Endothelial cell of umbilical vein (primary cell): Measurements from ENCODE around the gene XPA. TPM values are rescaled to one million over a fixed set of nuclear protein-coding genes. Genes with fewer than 3 reads are reported as not detected.

Experiments used
- BruUV-seq: library from RNA; stranded (reverse); fragments of 400-500 nt; replicated peaks from 2 replicates; lab custom pipeline; 2021; lab: Mats Ljungman, UMichigan
- CTCF ChIA-PET: fragments of 300-600, 350-600 bp; sonication (Branson Sonifier 250); formaldehyde crosslinking; loops from one replicate; lab custom pipeline; 2021; ENCODE audit warnings: antibody characterized with exemption, inconsistent platforms; lab: Charles Lee
- POLR2A ChIA-PET: fragments of 300-600, 350-600 bp; sonication (Branson Sonifier 250); formaldehyde crosslinking; loops from one replicate; lab custom pipeline; 2021; ENCODE audit warnings: antibody characterized with exemption, inconsistent platforms; lab: Charles Lee
- DNase-seq: peaks from one replicate; pipeline ENCODE4 v3.0.0-alpha.2; 2011; ENCODE audit warnings: low read depth, low spot score
- FAIRE-seq: peaks from 2 replicates; lab custom pipeline; 2011; peaks lifted over from hg19 to GRCh38; lab: Jason Lieb, UNC
- H2AFZ ChIP-seq: 2 replicates; pipeline ENCODE4 v1.6.0; 2012; ENCODE audit warnings: low read depth, low read length, control low read depth, inconsistent platforms
- H3K27ac ChIP-seq: 2 replicates; pipeline ENCODE4 v1.5.1; 2011; ENCODE audit warnings: low read depth, mild to moderate bottlenecking, control low read depth, low read length, moderate library complexity; ENCODE audit not compliant: insufficient read depth
- H3K27me3 ChIP-seq, 2 experiments: 2 replicates each; pipeline versions ENCODE4 v1.6.0 to v1.6.1; 2011; ENCODE audit warnings: low read length in 2 of 2, mixed read lengths in 1 of 2; ENCODE audit not compliant: control insufficient read depth in 2 of 2, insufficient read depth in 2 of 2
- H3K36me3 ChIP-seq, 2 experiments: 2 replicates in 1 of 2; 3 replicates in 1 of 2; pipeline ENCODE4 v1.5.1; 2011; ENCODE audit warnings: low read length in 2 of 2, mild to moderate bottlenecking in 1 of 2, moderate library complexity in 1 of 2; ENCODE audit not compliant: control insufficient read depth in 2 of 2, insufficient read depth in 2 of 2; ENCODE audit errors: extremely low read depth in 1 of 2
- H3K4me1 ChIP-seq: 3 replicates; pipeline ENCODE4 v1.5.1; 2011; ENCODE audit warnings: mild to moderate bottlenecking, low read length; ENCODE audit not compliant: control insufficient read depth, insufficient read depth; ENCODE audit errors: extremely low read depth
- H3K4me2 ChIP-seq: 2 replicates; pipeline ENCODE4 v1.6.1; 2011; ENCODE audit warnings: low read length, control low read depth, mixed read lengths; ENCODE audit not compliant: insufficient read depth
- H3K4me3 ChIP-seq, 3 experiments: fragments of 200-600 bp in 1 of 3; sonication (generic), shearing (Covaris generic) in 1 of 3; replicated peaks in 1 of 3; 2 replicates each; pipeline ENCODE4 v1.5.1; 2011 to 2016; ENCODE audit warnings: control low read depth in 3 of 3, low read length in 3 of 3, mild to moderate bottlenecking in 2 of 3, inconsistent platforms in 1 of 3, low read depth in 1 of 3, moderate library complexity in 1 of 3; ENCODE audit not compliant: insufficient read depth in 1 of 3
- H3K79me2 ChIP-seq: 2 replicates; pipeline ENCODE4 v1.6.0; 2012; ENCODE audit warnings: low read length, inconsistent platforms; ENCODE audit not compliant: control insufficient read depth, insufficient read depth
- H3K9ac ChIP-seq: replicated peaks from 2 replicates; pipeline ENCODE3; 2011; ENCODE audit warnings: low read length, control low read depth; ENCODE audit not compliant: insufficient read depth; ENCODE audit errors: extremely low read depth
- H3K9me1 ChIP-seq: replicated peaks from 3 replicates; pipeline ENCODE4 v1.6.0; 2011; ENCODE audit warnings: mild to moderate bottlenecking, low read length; ENCODE audit not compliant: control insufficient read depth, insufficient read depth; ENCODE audit errors: extremely low read depth
- H3K9me3 ChIP-seq: replicated peaks from 2 replicates; pipeline ENCODE4 v1.5.1; 2012; ENCODE audit warnings: low read length, inconsistent platforms; ENCODE audit not compliant: control insufficient read depth, insufficient read depth
- H4K20me1 ChIP-seq: replicated peaks from 2 replicates; pipeline ENCODE3; 2011; ENCODE audit warnings: mild to moderate bottlenecking, low read length; ENCODE audit not compliant: control insufficient read depth, insufficient read depth; ENCODE audit errors: extremely low read depth
- EZH2 ChIP-seq: IDR thresholded peaks from 2 replicates; pipeline ENCODE4 v1.6.1; 2012; ENCODE audit warnings: borderline replicate concordance, low read depth, mild to moderate bottlenecking, moderate library complexity, low read length, inconsistent platforms; ENCODE audit not compliant: severe bottlenecking
- FOS ChIP-seq: IDR thresholded peaks from 2 replicates; pipeline ENCODE4 v1.6.1; 2011; ENCODE audit warnings: mild to moderate bottlenecking, low read length, moderate library complexity, borderline replicate concordance; ENCODE audit not compliant: insufficient read depth
- GATA2 ChIP-seq: IDR thresholded peaks from 2 replicates; pipeline ENCODE4 v1.7.0; 2011; ENCODE audit warnings: low read depth, mild to moderate bottlenecking, moderate library complexity, mixed read lengths, low read length; ENCODE audit not compliant: insufficient read length, insufficient read depth
- JUN ChIP-seq: IDR thresholded peaks from 2 replicates; pipeline ENCODE4 v1.6.1; 2011; ENCODE audit warnings: borderline replicate concordance, low read depth; ENCODE audit not compliant: insufficient read length, insufficient read depth
- MAX ChIP-seq: IDR thresholded peaks from 2 replicates; pipeline ENCODE4 v1.6.1; 2011; ENCODE audit not compliant: insufficient read depth, insufficient read length
- POLR2A ChIP-seq: IDR thresholded peaks from 2 replicates; pipeline ENCODE4 v1.6.1; 2012; ENCODE audit warnings: low read depth, mild to moderate bottlenecking, control low read depth, low read length
- POLR2AphosphoS5 ChIP-seq: IDR thresholded peaks from 2 replicates; pipeline ENCODE4 v1.6.1; 2012; ENCODE audit warnings: low read depth, mild to moderate bottlenecking, control low read depth, low read length, moderate library complexity; ENCODE audit not compliant: insufficient read depth
- dilution Hi-C: fragments of 300-500 bp; cut with MboI; formaldehyde crosslinking; loops from one replicate; pipeline ENCODE4 v1.15.0; 2019; ENCODE audit warnings: low sequenced_read_pairs; ENCODE audit not compliant: extremely low pct_ligation_motif_present
- intact Hi-C: fragments of 100-400 bp; cut with micrococcal nuclease; formaldehyde crosslinking; loops from one replicate; pipeline ENCODE4 v1.10.0; 2022
- polyA plus RNA-seq, 4 experiments: library from polyadenylated mRNA; depleted of rRNA in 3 of 4; stranded (reverse) in 3 of 4; unstranded in 1 of 4; fragments of >200 nt; gene quantifications; 2 replicates each; pipeline versions ENCODE4 v1.2.1 to v1.2.3, GENCODE V29; 2011 to 2012; ENCODE audit warnings: missing spikeins in 1 of 4
- total RNA-seq: library from RNA; stranded (reverse); gene quantifications from 2 replicates; pipeline ENCODE4 v1.2.3, GENCODE V29; 2021

Gene XPA
- total and polyA plus RNA-seq, 2 donors (not counting 3 experiments of a cell fraction or from before 2014, with no cell fraction given): 3.6 to 21.1 TPM

GRCh38 chr9:97706246-97706645 is 9.1 kb upstream of the XPA start:
- Histone ChIP-seq H3K36me3 (no peaks in the 10 kb centered on the region), H3K9me3 (no peaks in the 10 kb centered on the region), H3K79me2 (no peaks in the 10 kb centered on the region), H3K27ac (no peak overlapping the region), H3K4me1 (peaks cover 16% of the 10 kb centered on the region), H3K4me2 (no peak overlapping the region), H3K9ac (no peak overlapping the region), H3K4me3 (no peak overlapping the region), H3K9me1 (no peaks in the 10 kb centered on the region), H3K27me3 (peaks cover 2 to 7% of the 10 kb centered on the region in 2 experiments), H2AFZ (no peak overlapping the region), H4K20me1 (no peaks in the 10 kb centered on the region)
- ChIA-PET CTCF (interaction anchor here (1.8 to 2.2 kb wide), 3 partner anchors 184 to 196 kb away, joined by 6 to 8 read pairs (median 8); no protein-coding TSS in a partner anchor), POLR2A (no interaction called here)
- DNase-seq: no peak
- TF ChIP-seq MAX (no peak), FOS (no peak), GATA2 (no peak), EZH2 (no peak), JUN (no peak)
- intact Hi-C loops (no loop called here), dilution Hi-C loops (no loop called here)
- no TSS peak for BruUV-seq
- FAIRE-seq: no peak

- dilution Hi-C loops (no loop called here), intact Hi-C loops (no loop called here)
- BruUV-seq: no TSS peak
- ChIA-PET POLR2A (no interaction called here), CTCF (interaction anchor here (0.8 to 2.2 kb wide), 4 partner anchors 185 to 197 kb away, joined by 3 to 8 read pairs (median 7); no protein-coding TSS in a partner anchor)
- Histone ChIP-seq H4K20me1 (no peaks in the 10 kb centered on the region), H3K9ac (no peak overlapping the region), H2AFZ (no peak overlapping the region), H3K36me3 (no peaks in the 10 kb centered on the region), H3K9me1 (no peaks in the 10 kb centered on the region), H3K4me2 (no peak overlapping the region), H3K79me2 (no peaks in the 10 kb centered on the region), H3K27me3 (peaks cover 0 to 7% of the 10 kb centered on the region in 2 experiments), H3K4me1 (peaks cover 16% of the 10 kb centered on the region), H3K9me3 (no peaks in the 10 kb centered on the region), H3K27ac (no peak overlapping the region), H3K4me3 (no peak overlapping the region)
- DNase-seq: no peak
- TF ChIP-seq POLR2AphosphoS5 (peak; percentile 46), POLR2A (no peak)
- peak; percentile 47 for FAIRE-seq
Observed at GRCh38 chr9:97705354-97705950, 8.3 kb upstream of the XPA start.
